ENCODE results near the gene ITGB6.

The ITGB6 gene

DNA sequence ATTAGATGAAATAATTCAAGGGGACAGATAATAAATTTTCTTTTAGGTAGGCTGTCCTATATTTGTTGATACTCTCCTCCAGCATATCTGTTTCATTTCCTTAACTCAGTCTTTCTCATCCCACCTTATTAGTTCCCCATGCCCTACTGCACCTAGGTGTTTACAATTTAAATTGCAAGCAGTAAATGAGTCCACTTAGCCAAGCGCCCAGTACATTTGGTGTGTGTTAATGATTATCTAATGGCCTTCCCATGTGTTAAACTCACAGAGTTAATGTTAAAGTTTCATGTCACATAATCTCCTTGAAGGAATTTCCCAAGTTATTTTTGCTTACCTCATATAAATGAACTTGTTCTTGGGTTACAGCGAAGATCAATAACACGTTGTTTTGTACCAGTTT, 31.2 kb downstream of the ITGB6 start:
- H3K4me3 ChIP-seq, result no peak overlapping the region
- TF ChIP-seq, protein P1, sequence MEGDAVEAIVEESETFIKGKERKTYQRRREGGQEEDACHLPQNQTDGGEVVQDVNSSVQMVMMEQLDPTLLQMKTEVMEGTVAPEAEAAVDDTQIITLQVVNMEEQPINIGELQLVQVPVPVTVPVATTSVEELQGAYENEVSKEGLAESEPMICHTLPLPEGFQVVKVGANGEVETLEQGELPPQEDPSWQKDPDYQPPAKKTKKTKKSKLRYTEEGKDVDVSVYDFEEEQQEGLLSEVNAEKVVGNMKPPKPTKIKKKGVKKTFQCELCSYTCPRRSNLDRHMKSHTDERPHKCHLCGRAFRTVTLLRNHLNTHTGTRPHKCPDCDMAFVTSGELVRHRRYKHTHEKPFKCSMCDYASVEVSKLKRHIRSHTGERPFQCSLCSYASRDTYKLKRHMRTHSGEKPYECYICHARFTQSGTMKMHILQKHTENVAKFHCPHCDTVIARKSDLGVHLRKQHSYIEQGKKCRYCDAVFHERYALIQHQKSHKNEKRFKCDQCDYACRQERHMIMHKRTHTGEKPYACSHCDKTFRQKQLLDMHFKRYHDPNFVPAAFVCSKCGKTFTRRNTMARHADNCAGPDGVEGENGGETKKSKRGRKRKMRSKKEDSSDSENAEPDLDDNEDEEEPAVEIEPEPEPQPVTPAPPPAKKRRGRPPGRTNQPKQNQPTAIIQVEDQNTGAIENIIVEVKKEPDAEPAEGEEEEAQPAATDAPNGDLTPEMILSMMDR (IDR thresholded peaks at IDR 0.05), result no peak
- H3K27ac ChIP-seq, result no peak overlapping the region
- no peak for DNase-seq (ENCODE audit: low spot score)

DNA sequence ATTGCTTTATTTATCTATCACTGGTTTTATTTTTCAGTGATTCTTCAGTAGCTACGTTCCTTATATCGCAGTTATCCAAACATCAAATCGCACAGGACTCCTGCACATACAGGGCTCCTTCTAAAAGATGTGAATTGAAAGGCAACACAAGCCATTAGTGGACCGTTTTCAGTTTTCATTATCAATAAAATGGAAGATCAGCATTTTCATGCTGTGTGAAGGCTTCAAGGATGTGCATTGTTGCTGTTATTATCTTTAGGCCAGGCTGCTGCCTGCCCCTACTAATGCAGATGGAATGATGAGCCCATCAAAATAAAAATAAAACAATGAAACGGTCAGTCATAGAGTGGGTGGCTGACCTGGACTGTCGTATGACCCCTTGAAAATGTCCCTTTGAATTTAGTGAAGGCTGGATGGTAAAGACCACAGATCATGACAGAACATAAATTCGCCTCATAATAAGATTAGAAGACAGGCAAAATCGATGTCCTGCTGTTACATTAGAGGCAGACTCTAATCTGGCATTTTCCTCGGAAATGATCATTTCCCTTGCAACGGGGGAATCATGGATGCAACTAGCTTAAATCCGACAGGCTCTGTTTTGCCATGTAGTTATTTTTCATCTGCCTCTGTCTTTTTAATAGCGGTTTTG, 32.9 kb downstream of the ITGB6 start:
- no peak overlapping the region for H3K4me3 ChIP-seq
- no peak for DNase-seq (ENCODE audit: low spot score)
- TF ChIP-seq, protein P1 (IDR thresholded peaks at IDR 0.05), result no peak
- no peak overlapping the region for H3K27ac ChIP-seq

DNA sequence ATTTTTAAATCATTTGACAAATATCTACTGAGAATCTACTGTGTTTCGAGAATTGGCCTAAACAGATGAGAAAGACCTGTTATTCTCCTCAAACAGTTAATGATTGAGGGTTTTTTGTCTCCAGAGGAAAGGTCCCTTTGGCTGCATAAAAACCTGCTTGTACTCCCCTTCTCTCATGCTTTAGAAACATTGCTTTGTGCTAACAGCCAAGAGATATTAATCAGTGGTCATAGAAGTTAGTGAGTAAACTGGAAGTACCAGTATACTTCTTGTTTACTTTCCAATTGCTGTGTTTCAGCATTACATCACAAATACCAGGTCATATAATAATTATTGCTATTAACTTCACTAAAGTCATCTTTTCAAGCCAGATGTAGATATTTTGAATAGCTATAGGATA, 34.1 kb downstream of the ITGB6 start:
- H3K4me3 ChIP-seq, result no peak overlapping the region
- H3K27ac ChIP-seq, result no peak overlapping the region
- TF ChIP-seq, protein P1 (IDR thresholded peaks at IDR 0.05), result no peak
- DNase-seq (ENCODE audit: low spot score), result no peak

DNA sequence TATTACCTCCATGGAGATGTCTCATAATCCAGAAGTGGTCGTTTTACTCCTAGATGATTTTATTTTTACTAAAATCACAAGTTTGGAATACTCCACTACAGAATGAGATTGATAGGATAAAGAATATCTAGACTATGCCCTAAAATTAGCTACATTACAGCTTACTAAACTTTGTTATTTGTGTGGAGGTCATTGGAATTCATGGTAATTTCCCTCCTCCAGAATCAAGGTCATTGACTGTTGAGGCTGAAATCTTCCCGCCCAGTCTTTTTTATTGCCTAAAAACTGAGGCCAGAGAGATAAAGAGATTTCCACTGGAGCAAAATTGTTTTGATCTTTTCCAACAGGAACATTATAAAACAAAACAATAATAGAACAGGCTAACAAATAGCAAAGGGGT, 35.0 kb downstream of the ITGB6 start:
- no peak for DNase-seq (ENCODE audit: low spot score)
- TF ChIP-seq, protein P1 (IDR thresholded peaks at IDR 0.05), result no peak
- H3K27ac ChIP-seq, result no peak overlapping the region

DNA sequence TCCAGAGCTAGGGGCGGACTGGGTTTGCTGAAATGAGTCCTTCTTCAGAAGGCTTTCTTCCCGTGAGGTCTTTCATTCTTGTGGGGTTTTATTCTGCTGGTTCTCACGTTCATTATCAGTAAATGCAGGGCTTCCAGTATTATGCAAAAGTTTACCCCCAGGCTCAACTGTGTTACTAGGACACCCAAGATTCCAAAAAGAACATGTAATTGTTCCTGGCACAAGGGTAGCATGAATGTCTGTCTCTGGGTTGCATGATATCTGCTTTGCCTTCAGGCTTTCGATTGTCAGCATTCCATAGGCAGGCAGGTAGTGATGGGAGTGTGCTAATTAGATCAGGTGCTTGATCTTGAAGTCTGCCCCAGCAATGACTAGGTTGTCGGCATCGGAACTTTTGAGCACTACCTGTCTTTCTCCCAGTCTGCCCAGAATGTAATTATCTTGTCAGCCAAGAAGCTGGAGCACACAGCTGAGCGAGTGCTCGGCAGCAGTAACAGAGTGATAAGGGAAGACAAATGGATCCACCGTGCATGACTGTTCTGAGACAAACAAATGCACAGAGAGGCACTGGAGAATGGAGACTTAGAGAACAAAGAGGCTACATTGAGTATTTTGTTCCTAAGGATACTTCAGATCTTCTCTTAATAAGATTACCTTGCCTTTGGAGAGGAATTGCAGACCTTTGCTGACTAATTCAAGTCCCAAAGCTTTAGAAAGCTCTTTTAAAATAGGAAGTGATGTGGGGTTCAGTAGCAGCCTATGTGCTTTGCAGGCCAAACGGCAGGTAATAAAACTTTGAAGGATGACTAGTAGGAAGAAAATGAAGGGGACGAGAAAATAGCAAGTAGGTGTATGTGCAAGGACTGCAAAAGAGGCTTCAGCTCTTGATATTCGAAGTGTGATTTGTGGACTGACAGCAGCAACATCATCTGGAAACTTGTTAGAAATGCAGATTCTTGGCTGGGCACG, 41.9 kb downstream of the ITGB6 start:
- TF ChIP-seq, protein P1 (IDR thresholded peaks at IDR 0.05), result no peak
- Histone ChIP-seq H3K4me3 (peak overlapping the region; percentile 20), H3K27ac (no peak overlapping the region)
- no peak for DNase-seq (ENCODE audit: low spot score)

More for the DNA sequence above, 35.0 kb downstream of the ITGB6 start:
- H3K4me3 ChIP-seq, result no peak overlapping the region

DNA sequence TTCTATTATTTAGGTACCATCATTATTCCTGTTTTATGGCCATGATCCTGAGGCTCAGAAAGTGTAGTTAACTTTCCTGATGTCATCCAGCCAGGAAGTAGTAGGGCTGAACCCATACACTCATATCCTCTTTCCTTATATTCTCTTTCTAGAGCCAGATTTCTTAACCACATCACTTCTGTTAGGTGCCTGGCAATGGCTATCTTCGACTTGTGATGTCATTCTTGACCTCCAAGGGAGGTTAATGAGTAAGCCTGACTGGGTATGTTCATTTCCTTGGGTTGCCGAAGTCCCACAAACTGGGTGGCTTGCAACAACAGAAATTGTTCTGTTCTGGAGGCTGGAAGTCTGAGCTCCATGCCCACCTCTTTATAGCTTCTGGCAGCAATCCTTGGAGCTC, 43.4 kb downstream of the ITGB6 start:
- Histone ChIP-seq H3K27ac (no peak overlapping the region), H3K4me3 (no peak overlapping the region)
- no peak for DNase-seq (ENCODE audit: low spot score)
- TF ChIP-seq, protein P1 (IDR thresholded peaks at IDR 0.05), result no peak
